Epidermal melanocyte (primary cell): ENCODE measurements around the gene SPTA1.
"Not testable (repeated sequence)": the region's sequence is repeated elsewhere in the genome, so short reads cannot be mapped to it uniquely, and the experiment has no call there.

Experiments
- DNase-seq: peaks from one replicate; pipeline ENCODE4 v3.0.0; 2011; ENCODE audit warnings: low spot score; ENCODE audit not compliant: insufficient read length

Gene SPTA1

DNA sequence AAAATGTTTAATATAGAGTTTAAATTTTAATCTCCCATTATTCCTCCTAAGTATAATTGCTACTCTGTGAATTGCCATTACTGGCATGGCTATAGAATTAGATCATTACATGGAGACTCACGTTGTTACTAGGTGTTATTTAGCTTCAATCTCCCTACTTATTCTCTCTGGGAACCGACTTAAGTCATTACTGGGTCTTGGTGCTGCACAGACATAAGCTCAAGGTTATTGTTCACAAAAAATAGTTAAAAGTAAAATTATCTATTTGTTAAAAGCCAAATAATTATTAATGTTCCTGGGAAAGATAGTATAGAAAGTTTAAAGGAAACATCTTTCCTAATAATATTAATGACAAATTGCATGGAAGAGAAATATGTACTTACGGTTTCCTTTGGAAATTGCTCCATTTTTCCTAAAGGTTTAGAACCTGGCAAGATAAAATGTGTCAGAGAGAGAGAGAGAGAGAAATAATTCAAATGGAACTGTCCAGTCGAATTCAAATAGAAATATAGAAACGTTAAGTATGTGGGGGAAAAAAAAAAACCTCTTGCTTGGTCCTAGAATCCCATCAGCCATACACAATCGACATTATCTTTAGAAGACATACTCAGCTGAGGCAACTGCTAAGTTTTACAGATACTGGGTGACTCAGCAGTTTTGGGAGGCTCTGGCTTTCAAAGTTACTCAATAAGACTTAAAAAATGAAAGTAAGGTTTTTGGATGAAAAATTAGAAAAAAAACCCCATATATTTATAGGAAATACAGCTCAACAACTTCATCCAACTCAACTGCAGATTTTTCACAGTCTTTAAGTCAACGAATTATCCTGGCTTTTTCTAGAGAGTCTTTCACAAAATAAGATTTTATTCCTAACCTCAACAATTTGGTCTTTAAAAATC lies at the start of gene SPTA1:
TSS of gene SPTA1 (minus strand) at position 605 of the 899 bp plus-strand sequence. CDS start at position 407, 198 bp downstream.
- DNase-seq = no peak

DNA sequence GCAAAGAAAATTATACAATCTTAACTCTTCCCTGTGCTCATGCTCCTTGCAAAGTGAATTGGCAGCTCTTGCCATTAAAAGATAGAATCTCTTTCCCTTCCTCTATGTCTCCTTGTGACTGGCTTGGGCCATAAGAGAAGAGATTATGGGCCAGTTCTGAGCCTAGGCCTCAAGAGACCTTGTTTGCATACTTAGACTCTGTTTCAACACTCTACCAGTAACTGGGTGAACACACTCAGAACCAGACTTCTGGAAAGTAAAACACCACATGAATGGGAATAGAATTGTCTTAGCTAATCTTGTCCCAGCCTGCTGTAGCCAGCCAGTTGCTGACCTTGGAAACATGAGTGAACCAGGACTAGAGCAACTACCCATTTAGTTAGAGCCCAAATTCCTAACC lies 49.3 kb upstream of the SPTA1 start:
- DNase-seq = no peak

DNA sequence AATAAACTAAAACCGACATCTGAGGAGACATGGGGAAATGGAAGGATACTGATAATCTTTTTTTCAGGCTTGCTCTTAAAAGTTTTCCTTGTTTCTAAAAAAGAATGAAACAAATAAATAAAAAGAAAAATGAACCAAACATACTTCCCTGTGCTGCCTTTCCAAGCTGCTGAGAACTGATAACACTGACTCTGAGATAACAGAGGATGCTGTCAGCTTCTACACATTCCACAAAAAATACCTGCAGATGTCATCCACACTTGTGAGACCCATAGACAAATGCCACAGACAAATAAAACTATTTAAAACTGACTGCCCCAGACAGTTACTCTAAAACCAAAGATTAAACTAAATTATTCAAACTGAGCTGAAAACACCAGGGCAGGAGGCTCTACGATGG lies 46.0 kb upstream of the SPTA1 start:
- no peak for DNase-seq

DNA sequence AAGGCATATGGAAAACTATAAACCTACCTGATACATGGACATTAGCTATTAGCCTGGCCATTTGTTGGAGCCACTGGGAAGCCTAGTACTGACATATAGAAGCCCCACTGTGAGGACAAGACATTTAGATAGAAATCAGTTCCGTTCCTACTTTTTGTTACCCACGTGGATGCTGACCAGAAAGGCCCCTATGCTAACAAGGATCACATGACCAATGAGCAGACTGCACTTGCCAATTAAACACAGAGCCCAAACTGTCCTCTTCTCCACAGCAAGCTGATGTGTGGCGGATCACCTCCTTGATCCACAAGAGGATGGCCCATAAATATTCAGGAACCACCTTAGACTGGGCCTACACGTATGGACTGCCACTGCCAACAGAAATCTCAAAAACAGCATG lies 45.2 kb upstream of the SPTA1 start:
- DNase-seq = no peak

DNA sequence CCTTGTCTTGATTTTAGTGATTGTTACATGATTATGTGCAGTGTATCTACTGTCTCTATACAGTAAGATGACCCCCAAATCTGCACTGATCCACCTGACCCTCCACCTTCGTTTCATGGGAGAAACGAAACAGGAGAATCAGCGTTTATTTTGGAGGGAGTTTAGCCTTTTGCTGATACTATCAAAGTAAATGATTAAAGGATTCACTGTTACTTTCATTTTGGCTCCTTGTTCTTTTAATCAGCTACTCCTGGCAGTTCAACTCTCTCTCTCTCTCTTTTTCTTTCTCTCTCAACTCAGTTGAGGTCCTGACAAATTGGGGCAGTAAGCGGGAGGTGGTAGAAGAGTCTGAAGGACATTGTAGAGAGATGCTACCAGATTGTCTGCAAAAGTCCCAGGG lies 43.9 kb upstream of the SPTA1 start:
- no peak for DNase-seq

DNA sequence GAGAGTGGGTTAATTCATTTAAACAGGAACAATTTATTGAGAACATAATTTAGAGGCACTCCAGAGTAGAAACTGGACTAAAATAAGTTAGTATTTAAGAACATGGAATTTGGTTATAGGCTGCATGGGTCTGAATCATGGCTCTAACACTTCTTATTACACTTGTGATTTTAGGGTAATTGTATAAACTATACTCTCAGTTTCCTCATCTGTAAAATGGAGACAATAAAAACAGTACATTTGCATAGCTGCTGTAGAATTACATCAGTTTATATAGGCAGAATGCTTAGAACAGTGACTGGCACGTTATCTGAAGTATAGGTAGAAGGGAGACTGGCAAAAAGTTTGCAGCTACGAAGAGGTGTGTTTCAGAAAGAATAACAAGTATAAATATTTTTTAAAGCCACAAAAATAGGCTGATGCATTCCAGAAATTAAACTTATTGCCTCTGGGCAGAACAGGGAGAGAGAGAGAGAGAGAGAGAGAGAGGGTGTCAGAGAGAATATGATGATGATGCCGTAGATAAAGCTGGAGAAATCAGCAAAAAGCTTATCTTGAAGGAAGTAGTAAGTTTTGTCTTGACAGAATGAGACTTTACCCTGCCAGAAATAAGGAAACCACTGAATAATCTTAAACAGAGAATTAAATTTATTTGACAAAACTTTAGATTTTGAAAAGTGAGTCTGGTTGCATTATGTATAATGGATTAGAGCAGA lies 42.2 kb upstream of the SPTA1 start:
- no peak for DNase-seq

DNA sequence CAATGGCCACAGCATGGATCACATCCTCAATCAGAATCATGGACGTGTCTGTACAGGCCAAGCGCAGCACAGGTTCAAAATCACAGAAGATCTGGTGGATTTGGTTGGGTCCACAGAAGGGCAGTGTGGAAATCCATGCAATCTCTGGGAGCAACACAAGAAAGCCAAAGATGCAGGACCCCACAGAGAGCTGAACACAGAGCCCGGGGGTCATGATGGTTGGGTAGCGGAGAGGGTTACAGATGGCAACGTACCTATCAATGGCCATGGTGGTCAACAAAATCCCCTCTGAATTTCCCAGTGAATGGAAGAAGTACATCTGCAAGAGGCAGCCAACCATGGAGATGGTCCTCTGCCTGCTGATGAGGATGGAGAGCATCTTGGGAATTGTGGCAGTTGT lies 37.9 kb upstream of the SPTA1 start:
- DNase-seq = no peak

DNA sequence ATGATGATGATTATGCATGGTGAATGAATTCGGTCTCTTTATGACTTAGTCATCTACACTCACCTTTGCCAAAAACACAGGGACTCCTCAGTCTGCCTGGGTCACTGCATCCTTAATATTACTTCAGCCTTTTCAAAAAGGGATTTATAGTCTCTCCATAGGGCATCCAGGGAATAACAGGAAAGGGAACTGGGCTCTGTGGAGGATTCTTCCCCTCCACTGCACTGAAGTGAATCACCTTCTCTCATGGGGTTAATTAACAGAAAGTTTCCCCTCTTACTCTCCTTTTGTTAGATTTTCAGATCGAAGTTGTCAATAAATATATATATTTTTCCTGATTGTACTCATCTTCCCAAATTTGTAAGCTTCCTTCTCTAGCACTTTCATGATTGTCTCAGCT lies 34.1 kb upstream of the SPTA1 start, which contains the start of gene OR6K3:
TSS of gene OR6K3 (minus strand) at position 101 of the 400 bp plus-strand sequence. CDS start 2,605 bp downstream, outside the sequence.
- DNase-seq = no peak

DNA sequence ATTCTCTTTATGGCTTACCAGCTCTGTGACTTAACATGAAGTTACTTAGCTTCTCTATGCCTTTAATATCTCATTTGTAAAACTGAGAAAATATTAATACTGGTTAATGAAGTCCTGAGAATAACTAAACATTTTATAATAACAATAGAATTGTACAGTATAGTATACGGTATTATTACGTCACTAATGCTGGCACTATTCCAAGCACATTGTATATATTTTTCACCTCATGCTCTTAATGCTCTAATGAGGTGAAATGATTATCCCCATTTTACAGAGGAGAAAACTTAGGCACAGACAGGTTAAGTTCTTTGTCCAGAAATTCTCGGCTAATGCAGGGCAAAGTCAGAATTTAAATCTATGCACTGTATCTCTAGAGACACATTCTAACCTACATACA lies 33.1 kb upstream of the SPTA1 start:
- no peak for DNase-seq

DNA sequence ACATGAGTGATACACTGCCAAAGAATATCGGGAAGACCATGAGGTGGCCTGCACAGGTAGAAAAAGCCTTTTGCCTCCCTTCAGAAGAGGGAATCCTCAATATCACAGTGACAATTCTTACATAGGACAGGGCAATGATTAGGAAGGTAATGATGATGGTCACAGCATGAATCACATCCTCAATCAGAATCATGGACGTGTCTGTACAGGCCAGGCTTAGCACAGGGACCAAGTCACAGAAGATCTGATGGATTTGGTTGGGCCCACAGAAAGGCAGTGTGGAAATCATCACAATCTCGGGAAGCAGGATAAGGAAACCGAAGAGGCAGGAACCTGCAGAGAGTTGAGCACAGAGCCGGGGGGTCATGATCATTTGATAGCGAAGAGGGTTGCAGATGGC lies 30.8 kb upstream of the SPTA1 start:
- no peak for DNase-seq

DNA sequence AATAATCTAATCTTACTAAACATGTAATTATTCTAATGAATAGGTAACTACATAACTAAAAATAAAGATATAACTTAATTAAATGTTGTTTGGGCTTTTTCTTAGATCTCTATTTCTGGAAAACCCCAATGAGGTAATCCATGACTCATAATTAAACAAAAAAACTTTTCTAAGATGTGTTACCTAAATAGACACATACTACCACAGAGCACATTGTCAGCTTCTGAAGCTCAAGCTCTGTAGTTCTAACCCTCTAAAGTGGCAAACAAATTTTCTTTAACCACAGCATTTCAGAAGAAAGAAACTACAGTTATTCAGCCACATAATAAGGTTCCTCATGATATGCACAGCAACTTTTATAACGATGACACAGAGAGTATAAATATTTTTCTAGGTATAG lies 29.8 kb upstream of the SPTA1 start:
- DNase-seq = no peak

DNA sequence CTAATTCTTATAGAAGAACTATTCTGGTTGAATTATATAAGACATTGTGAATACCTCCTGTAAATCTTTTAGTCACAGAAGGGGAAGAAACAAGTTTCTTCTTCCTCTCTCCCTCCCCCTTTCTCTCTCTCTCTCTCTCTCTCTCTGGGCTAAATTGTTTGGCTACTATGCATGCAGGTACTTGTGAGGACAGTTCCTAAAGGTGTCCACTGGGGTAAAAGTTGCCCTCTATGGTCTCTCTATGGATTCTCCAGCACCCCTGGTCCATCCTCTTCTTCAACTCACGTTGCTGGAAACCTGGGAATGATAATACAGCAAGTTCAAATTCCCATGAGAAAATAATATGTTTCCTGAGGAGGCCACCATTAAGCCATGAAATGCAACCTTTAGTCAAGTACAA lies 28.2 kb upstream of the SPTA1 start:
- no peak for DNase-seq

DNA sequence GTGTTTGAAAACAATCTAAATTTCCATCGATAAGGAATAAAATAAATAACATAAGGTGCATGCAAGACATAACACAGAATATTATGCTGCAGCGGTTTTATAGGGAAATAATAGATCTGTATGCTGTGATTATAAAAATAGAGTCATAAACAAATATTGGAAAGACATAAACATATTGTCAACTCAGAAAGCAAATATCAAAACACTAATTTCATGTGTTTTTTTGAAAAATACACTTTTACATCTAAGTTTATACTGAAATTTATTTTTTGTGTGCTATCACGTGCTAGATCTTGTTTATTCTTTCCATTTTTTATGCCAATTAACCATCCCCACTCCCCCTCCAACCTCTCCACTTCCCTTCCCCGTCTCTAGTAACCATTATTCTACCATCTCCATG lies 24.6 kb upstream of the SPTA1 start:
- DNase-seq = no peak

DNA sequence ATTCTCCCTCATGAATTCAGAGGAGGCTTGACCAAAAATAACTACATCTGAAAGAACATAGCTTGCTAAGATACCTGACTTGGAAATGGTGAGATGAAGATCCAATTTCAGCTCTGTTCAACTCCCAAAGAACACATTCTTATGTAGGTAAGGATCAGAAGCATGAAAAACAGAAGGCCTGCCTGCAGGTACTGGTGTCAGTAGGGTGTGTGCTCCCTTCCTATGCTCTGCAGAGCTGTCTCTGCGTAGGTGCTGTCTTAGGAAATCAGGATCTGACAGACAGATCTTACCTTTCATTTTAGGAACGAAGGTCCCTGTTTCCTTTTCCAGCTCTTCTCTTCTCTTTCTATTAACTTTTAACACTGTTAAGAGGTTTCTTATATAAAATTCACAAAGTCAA lies 19.6 kb upstream of the SPTA1 start:
- DNase-seq = no peak

DNA sequence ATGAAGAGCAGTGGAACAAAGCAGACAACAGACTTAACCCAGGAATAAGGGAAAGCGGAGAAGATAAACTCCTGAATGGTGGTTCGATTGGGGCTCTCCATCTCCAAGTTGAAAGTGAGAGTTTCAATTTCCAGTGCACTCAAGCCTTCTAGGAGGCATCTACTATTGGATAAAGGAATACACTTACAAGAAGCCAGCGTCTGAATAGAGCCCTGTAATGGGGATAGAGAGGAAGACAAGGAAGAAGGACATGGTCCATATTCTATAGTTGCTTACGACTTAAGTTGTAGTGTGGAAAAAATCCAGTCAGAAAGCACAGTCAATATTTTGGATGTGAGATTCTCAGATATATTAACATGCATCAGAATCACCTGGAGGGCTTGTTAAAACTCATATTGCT lies 14.0 kb upstream of the SPTA1 start, which contains the start of gene OR6K2:
TSS of gene OR6K2 (minus strand) at position 101 of the 400 bp plus-strand sequence. CDS start at position 101, 0 bp downstream.
- DNase-seq = no peak

DNA sequence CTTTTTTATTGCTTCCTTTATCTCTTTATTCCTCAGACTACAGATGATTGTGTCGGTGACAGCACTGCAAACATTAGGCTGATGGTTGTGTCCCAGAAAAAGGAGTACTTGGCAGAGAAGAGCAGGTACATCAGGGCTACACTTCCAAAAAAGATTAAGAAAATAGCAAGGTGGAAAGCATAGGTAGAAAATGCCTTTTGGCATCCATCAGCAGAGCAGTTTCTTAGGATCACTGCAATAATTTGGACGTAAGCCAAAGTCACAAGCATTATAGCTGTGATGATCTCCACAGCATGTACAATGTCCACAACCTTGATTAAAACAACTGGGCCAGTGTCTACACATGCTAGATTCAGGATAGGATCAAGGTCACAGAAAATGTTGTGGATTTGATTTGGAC lies 8.1 kb upstream of the SPTA1 start:
- DNase-seq = no peak

DNA sequence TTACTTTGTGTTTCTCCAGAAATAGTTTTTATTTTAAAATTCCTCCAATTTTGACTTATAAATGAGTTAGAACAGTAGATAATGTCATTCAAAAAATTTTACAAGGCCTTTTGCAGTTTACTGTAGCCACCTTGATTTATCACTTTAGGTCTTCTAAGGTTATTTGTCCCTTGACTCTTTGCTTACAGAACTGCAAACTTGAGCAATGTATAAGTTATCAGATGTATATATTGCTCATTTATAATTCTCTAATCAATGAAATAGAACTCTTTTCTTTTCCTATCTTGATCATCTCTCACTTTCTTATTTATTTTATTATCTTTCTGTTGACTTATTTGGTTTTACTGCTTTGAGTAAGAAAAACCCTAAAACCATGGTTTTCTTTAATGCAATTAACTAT lies 5.8 kb upstream of the SPTA1 start:
- DNase-seq = no peak

DNA sequence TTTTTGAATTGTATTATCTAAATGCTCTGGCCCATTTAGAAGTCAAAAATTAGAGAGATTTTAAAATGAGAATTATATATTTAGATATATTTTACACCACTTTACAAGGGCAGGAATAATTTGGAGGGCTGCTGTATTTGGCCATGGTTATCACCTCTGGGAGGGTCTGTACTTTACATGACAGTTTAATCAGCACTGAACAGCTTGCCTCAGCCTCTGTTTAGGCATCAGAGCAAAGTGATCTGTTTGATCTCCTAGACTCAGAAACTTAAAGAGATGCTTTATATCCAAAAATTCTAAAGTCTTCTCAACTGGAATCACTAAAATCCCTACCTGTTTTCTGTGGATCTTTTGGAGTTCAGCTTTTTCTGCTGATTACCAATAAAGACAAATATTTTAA lies 5.4 kb upstream of the SPTA1 start:
- no peak for DNase-seq

DNA sequence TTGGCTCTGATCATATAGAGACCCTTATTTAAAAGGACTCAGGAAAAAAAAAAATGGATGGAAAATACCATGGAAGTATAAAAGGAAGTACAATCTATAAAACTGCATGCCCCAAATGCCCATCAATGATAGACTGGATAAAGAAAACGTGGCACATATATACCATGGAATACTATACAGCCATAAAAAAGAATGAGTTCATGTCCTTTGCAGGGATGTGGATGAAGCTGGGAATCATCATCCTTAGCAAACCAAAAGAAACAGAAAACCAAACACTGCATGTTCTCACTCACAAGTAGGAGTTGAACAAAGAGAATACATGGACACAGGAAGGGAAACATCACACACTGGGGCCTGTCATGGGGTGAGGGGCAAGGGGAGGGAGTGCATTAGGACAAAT lies 4.6 kb upstream of the SPTA1 start:
- DNase-seq = not testable (repeated sequence)

DNA sequence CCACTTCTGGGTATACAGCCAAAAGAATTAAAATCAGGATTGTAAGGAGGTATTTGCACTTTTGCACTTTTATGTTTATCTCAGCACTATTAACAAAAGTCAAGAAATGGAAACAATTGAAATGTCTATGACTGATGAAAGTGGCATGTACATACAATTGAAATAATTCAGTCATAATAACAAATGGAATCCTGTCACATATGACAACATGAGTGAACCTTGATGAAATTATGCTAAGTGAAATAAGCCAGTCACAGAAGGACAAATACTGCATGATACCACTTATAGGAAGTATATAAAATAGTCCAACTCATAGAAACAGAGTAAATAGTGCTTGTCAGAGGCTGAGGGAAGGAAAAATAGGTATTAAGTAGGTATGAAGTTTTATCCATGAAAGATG lies 3.4 kb upstream of the SPTA1 start:
- DNase-seq = no peak

DNA sequence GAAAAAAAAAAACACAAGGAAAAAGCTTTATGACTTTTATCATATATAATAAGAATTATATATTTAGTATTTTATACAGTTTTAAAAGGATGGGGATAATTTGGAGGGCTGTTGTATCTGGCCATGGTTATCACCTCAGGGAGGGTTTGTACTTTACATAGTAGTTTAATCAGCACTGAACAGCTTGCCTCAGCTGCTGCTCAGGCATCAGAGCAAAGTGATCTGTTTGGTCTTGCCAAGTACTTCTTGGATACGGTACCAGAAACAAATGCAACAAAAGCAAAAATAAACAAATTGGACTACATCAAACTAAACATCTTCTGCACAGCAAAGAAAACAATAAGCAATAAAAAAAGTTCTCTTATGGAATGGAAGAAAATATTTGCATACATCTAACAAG lies 2.6 kb upstream of the SPTA1 start:
- DNase-seq = no peak

DNA sequence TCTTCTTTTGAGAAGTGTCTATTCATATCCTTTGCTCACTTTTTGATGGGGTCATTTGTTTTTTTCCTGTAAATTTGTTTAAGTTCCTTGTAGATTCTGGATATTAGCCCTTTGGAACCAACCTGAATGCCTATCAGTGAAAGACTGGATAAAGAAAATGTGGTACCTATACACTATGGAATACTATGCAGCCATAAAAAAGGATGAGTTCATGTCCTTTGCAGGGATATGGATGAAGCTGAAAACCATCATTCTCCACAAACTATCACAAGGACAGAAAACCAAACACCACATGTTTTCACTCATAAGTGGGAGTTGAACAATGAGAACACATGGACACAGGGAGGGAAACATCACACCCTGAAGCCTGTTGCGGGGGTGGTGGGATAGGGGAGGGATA lies 1.8 kb upstream of the SPTA1 start:
- not testable (repeated sequence) for DNase-seq

DNA sequence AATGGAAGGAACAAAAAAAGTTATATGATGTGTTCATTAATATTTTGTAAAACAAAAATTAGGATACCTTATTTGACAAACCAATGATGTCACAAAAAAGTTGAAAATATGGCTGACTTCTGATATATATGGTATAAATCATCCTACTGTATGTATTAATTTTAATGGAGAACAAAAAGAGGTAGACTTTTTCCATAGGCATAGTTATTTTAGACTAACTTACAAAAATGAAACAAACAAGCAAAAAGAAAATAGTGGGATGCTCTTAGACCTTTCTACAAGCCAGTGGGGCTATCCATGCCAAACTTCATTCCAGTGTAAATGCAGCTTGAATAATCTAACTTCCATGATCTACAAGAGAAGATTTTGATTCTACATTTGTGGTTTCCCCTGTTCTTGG lies 522 bp upstream of the SPTA1 start:
- DNase-seq = no peak
